GM12878 (cell line): ENCODE results near the gene TOGARAM1. TPM values are rescaled to one million over a fixed set of nuclear protein-coding genes. Genes with fewer than 3 reads are reported as not detected.
A peak's percentile ranks its signal among the peaks of the same experiment; 100 is the strongest.

Experiments
- ATAC-seq: fragments of 200-7000 bp; cut with Tn5 transposase; 3 replicates; pipeline ENCODE4 v1.9.1; 2020; ENCODE audit warnings: mild to moderate bottlenecking, moderate library complexity
- BruUV-seq: library from RNA; stranded (reverse); fragments of 400-500 nt; replicated peaks from 2 replicates; lab custom pipeline; 2021; lab: Mats Ljungman, UMichigan
- CTCF ChIA-PET: fragments of 300-600 bp; sonication (Branson Sonifier 250); formaldehyde crosslinking; extraction: SDS; loops from one replicate; lab custom pipeline; 2021; ENCODE audit warnings: inconsistent platforms; lab: Yijun Ruan, JAX
- POLR2A ChIA-PET: fragments of 350-600 bp; formaldehyde crosslinking; extraction: SDS; loops from one replicate; lab custom pipeline; 2021; ENCODE audit warnings: inconsistent platforms; lab: Charles Lee
- RAD21 ChIA-PET: fragments of 300-600 bp; sonication (Branson Sonifier 250); formaldehyde crosslinking; loops from one replicate; lab custom pipeline; 2023; ENCODE audit warnings: antibody characterized with exemption; ENCODE audit not compliant: unreplicated experiment; lab: Charles Lee
- SMC1A ChIA-PET: fragments of 300-600 bp; sonication (Branson Sonifier 250); formaldehyde crosslinking; loops from one replicate; lab custom pipeline; 2023; ENCODE audit not compliant: unreplicated experiment, uncharacterized antibody; lab: Charles Lee
- DNase-seq: peaks from one replicate; pipeline ENCODE4 v3.0.0-alpha.2; 2011; ENCODE audit warnings: low read depth, low spot score
- FAIRE-seq: peaks from 3 replicates; lab custom pipeline; 2011; peaks lifted over from hg19 to GRCh38; lab: Jason Lieb, UNC
- H2AFZ ChIP-seq: 2 replicates; pipeline ENCODE4 v1.6.0; 2011; ENCODE audit warnings: low read depth, low read length, control low read depth; ENCODE audit not compliant: control insufficient read depth
- H3K27ac ChIP-seq: 2 replicates; pipeline ENCODE4 v1.5.1; 2011; ENCODE audit warnings: control low read depth; ENCODE audit not compliant: control insufficient read depth, insufficient read depth
- H3K27me3 ChIP-seq, 2 experiments: replicated peaks in 1 of 2; 2 replicates each; pipeline versions ENCODE4 v1.6.0 to v1.6.1; 2011; ENCODE audit warnings: low read length in 1 of 2; ENCODE audit not compliant: control insufficient read depth in 2 of 2, insufficient read depth in 2 of 2
- H3K36me3 ChIP-seq, 2 experiments: 2 replicates each; pipeline ENCODE4 v1.5.1; 2011; ENCODE audit warnings: low read length in 1 of 2; ENCODE audit not compliant: control insufficient read depth in 2 of 2, insufficient read depth in 2 of 2
- H3K4me1 ChIP-seq: 2 replicates; pipeline ENCODE4 v1.6.1; 2011; ENCODE audit warnings: mild to moderate bottlenecking, low read length, moderate library complexity, mixed read lengths; ENCODE audit not compliant: control insufficient read depth, insufficient read depth
- H3K4me2 ChIP-seq: 2 replicates; pipeline ENCODE4 v1.6.0; 2011; ENCODE audit warnings: control low read depth; ENCODE audit not compliant: control insufficient read depth, insufficient read depth
- H3K4me3 ChIP-seq: fragments of 200-600 bp; sonication (generic); 2 replicates; pipeline ENCODE4 v1.5.1; 2016
- H3K79me2 ChIP-seq: 2 replicates; pipeline ENCODE4 v1.6.0; 2011; ENCODE audit warnings: low read length; ENCODE audit not compliant: control insufficient read depth, insufficient read depth
- H3K9ac ChIP-seq: 2 replicates; pipeline ENCODE4 v1.8.0; 2011; ENCODE audit warnings: low read length, control low read depth, mixed read lengths; ENCODE audit not compliant: control insufficient read depth, insufficient read depth
- H3K9me3 ChIP-seq: replicated peaks from 3 replicates; pipeline ENCODE4 v1.5.1; 2011; ENCODE audit warnings: mild to moderate bottlenecking, low read length; ENCODE audit not compliant: control insufficient read depth, insufficient read depth
- H4K20me1 ChIP-seq: 2 replicates; pipeline ENCODE4 v1.6.0; 2011; ENCODE audit not compliant: control insufficient read depth, insufficient read depth
- PML ChIP-seq: IDR thresholded peaks from 2 replicates; pipeline ENCODE4 v1.6.1; 2012; ENCODE audit warnings: low read length, inconsistent platforms
- POU2F2 ChIP-seq: IDR thresholded peaks from 3 replicates; pipeline ENCODE4 v1.6.1; 2011; ENCODE audit warnings: low read depth, mild to moderate bottlenecking, low read length, borderline replicate concordance
- ZNF207 ChIP-seq: fragments of 450-650 bp; IDR thresholded peaks from 2 replicates; pipeline ENCODE4 v1.6.1; 2014; ENCODE audit warnings: antibody characterized with exemption, mild to moderate bottlenecking, borderline replicate concordance
- WGBS: methylation state at CpG from one replicate; pipeline ENCODE4 v1.1.6; 2016; ENCODE audit warnings: low lambda C conversion rate; ENCODE audit not compliant: insufficient replicate concordance, insufficient coverage; ENCODE audit errors: missing lambda C conversion rate; 5-methylcytosine and 5-hydroxymethylcytosine counted together
- in situ Hi-C: fragments of 300-500 bp; cut with MboI; formaldehyde crosslinking; loops from 9 replicates; pipeline ENCODE4 v1.14.3; 2018; ENCODE audit warnings: mixed read lengths
- intact Hi-C: fragments of 100-400 bp; cut with micrococcal nuclease; formaldehyde crosslinking; loops from one replicate; pipeline ENCODE4 v1.14.2; 2022; ENCODE audit not compliant: unreplicated experiment
- polyA plus RNA-seq, 11 experiments: library from polyadenylated mRNA; depleted of rRNA in 4 of 11; unstranded in 6 of 11; stranded (reverse) in 5 of 11; fragments of >200 nt; fragmentation: Nextera tagmentation in 4 of 11; fragmentation: Illumina TruSeq in 1 of 11; extraction: Ambion mirVana in 4 of 11; extraction: Trizol in 1 of 11; gene quantifications; 1 replicate in 1 of 11; 2 replicates in 10 of 11; pipeline versions ENCODE4 v1.2.1 to v1.2.3, GENCODE V29; 2011 to 2016; ENCODE audit warnings: inconsistent platforms in 2 of 11, missing spikeins in 2 of 11, low read depth in 1 of 11
- total RNA-seq, 4 experiments: library from RNA; depleted of rRNA in 3 of 4; stranded (reverse); fragments of >200 nt in 3 of 4; fragmentation: Illumina TruSeq in 1 of 4; extraction: Trizol in 1 of 4; gene quantifications; 2 replicates each; pipeline versions ENCODE4 v1.2.1 to v1.2.3, GENCODE V29; 2013 to 2021
- TF ChIP-seq, protein P1 (sequence below): fragments of 450-650 bp; IDR thresholded peaks from 2 replicates; pipeline ENCODE4 v1.6.1; 2017; ENCODE audit warnings: mild to moderate bottlenecking, moderate library complexity

The TOGARAM1 gene
- total and polyA plus RNA-seq, 10 of the 15 experiments (the other 5 are each of a cell fraction or from before 2014, with no cell fraction given): 2.1 to 14.4 (median 7.2) TPM

DNA sequence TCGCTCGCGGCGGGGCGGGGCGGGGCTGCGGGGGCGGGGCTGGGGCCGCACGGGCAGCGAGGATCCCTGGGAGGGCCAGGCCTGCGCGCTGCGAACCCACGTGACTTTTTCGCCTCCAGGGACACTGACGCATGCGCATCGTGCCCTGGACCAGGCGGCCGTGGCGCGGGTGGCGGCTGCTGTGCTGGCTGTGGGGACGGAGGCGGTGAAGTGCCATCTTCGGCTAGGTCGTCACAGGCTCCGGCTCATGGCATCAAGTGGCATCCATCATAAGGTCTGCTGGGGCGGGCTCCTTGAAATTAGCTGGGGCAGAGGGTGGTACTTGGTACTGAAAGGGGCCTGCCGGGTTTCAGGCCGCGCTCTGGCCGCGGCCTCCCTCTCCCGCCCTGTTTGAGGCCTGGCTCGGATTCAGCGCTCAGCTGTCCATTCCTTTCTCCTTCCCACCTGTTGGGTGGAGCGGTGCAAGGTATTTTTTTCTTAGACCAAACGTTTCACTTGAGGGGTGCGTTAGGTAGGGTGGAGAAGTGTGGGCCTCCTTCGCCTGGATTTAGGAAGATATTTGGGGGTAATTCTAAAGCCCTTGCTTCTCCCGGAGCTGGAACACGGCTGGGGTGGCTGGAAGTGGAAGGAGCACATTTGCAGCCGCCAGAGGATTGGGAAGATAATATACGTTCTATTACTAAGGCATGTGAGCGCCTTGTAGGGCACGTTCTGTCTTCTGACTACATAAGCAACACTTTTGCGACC lies 122.2 kb downstream of the TOGARAM1 start, which contains the start of gene PRPF39 (continued):
- TF ChIP-seq, protein P1, sequence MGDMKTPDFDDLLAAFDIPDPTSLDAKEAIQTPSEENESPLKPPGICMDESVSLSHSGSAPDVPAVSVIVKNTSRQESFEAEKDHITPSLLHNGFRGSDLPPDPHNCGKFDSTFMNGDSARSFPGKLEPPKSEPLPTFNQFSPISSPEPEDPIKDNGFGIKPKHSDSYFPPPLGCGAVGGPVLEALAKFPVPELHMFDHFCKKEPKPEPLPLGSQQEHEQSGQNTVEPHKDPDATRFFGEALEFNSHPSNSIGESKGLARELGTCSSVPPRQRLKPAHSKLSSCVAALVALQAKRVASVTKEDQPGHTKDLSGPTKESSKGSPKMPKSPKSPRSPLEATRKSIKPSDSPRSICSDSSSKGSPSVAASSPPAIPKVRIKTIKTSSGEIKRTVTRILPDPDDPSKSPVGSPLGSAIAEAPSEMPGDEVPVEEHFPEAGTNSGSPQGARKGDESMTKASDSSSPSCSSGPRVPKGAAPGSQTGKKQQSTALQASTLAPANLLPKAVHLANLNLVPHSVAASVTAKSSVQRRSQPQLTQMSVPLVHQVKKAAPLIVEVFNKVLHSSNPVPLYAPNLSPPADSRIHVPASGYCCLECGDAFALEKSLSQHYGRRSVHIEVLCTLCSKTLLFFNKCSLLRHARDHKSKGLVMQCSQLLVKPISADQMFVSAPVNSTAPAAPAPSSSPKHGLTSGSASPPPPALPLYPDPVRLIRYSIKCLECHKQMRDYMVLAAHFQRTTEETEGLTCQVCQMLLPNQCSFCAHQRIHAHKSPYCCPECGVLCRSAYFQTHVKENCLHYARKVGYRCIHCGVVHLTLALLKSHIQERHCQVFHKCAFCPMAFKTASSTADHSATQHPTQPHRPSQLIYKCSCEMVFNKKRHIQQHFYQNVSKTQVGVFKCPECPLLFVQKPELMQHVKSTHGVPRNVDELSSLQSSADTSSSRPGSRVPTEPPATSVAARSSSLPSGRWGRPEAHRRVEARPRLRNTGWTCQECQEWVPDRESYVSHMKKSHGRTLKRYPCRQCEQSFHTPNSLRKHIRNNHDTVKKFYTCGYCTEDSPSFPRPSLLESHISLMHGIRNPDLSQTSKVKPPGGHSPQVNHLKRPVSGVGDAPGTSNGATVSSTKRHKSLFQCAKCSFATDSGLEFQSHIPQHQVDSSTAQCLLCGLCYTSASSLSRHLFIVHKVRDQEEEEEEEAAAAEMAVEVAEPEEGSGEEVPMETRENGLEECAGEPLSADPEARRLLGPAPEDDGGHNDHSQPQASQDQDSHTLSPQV: no peak
- TF ChIP-seq ZNF207 (no peak), POU2F2 (peak; percentile 69; the same call in 2 of the 3 replicates)
- TF ChIP-seq, all 136 proteins: peak for 37

DNA sequence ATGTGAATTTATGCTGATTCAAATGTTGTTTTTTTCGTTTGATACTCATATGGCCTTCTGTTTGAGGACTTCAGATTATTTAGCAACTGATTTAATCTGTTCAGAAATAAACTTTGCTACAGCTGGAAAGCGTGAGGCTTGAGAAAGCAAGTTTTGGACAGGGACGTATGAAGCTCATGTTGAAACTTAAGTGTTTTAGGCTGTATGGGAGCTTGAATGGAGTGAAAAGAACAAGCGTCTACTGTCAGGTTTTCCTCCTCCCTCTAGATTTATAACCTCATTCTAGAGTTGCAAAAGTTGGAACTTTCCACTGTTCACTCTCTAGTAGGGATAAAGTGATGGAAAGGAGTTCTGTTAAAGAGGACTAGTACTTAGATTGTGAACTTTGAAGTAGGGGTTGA lies 123.0 kb downstream of the TOGARAM1 start:
- peak; percentile 22 for ATAC-seq

More for the DNA sequence above, 123.0 kb downstream of the TOGARAM1 start:
- Histone ChIP-seq H2AFZ (no peak overlapping the region), H3K9me3 (no peaks in the 10 kb centered on the region), H3K4me1 (peaks cover 14% of the 10 kb centered on the region), H3K79me2 (peaks cover 59% of the 10 kb centered on the region), H3K4me2 (peak overlapping the region; percentile 92), H3K36me3 (no peaks in the 10 kb centered on the region), H3K9ac (peak overlapping the region; percentile 85), H4K20me1 (no peaks in the 10 kb centered on the region), H3K27ac (peak overlapping the region; percentile 88), H3K4me3 (peak overlapping the region; percentile 99), H3K27me3 (no peaks in the 10 kb centered on the region)
- ChIA-PET POLR2A (interaction anchor here (0.6 to 3.9 kb wide), 7 partner anchors 8 to 123 kb away, joined by 3 to 44 read pairs (median 3); partner anchors contain the start of genes FANCM, KLHL28 and TOGARAM1), CTCF (interaction anchor here (1.1 to 1.5 kb wide), 6 partner anchors 9 to 168 kb away, joined by 3 to 5 read pairs (median 3); partner anchors contain the start of genes KLHL28, MIS18BP1 and TOGARAM1), SMC1A (interaction anchor here (0.8 to 3.4 kb wide), 11 partner anchors 10 to 188 kb away, joined by 3 to 16 read pairs (median 4); partner anchors contain the start of genes FANCM, KLHL28 and TOGARAM1), RAD21 (interaction anchor here (0.7 to 1.2 kb wide), 6 partner anchors 44 to 168 kb away, joined by 3 to 4 read pairs (median 3); partner anchors contain the start of genes FKBP3, KLHL28, MIS18BP1 and TOGARAM1)
- no peak for DNase-seq
- BruUV-seq: no TSS peak
- intact Hi-C loops: loop anchor here (2.0 to 5.0 kb wide), 3 partner anchors 124 to 188 kb away; partner anchors contain the start of genes KLHL28 and MIS18BP1
- no peak for TF ChIP-seq POU2F2
- TF ChIP-seq PML: 0 out of 2 replicates have a peak, but pooled peaks have one; percentile 25
- in situ Hi-C loops: no loop called here
- WGBS: 2% methylated on average over 4 of the region's 4 CpGs
- FAIRE-seq: no peak
